ENCODE data around the gene ARHGEF7. TPM values are rescaled to one million over a fixed set of nuclear protein-coding genes. Genes with fewer than 3 reads are reported as not detected.

Gene ARHGEF7
- total RNA-seq, 2 experiments from 2014 or later: 78.9 to 82.0 TPM

DNA sequence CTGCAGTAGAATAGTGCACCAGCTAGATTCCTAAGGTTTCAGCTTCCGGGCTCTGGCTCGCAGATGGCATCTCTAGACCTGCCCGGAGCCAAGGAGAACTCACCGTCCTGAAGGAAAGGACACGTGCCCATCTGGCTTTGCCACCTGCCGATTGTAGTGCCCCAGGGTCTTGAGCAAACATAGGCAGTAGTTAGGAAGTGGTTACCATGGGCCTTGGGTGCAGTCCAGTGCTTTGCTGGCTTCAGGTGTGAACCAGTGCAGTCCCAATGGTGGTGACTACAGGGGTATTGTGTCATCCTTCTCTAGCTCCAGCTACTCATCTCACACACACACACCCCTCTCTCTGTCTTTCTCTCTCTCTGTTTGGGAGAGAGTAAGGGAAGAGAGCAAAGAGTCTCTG, 143.9 kb downstream of the ARHGEF7 start:
- H3K27me3 Mint-ChIP-seq: no peaks in the 10 kb centered on the region
- H3K4me1 Mint-ChIP-seq: peaks cover 4% of the 10 kb centered on the region
- peaks cover 61% of the 10 kb centered on the region for H3K36me3 Mint-ChIP-seq
- peaks cover 12% of the 10 kb centered on the region for H3K9me3 Mint-ChIP-seq
- POLR2A ChIA-PET: no interaction called here
- DNase-seq (no peak), ATAC-seq (ENCODE audit: low read depth) (no peak)
- H3K27ac Mint-ChIP-seq: no peak overlapping the region
- H3K4me3 Mint-ChIP-seq: no peak overlapping the region

DNA sequence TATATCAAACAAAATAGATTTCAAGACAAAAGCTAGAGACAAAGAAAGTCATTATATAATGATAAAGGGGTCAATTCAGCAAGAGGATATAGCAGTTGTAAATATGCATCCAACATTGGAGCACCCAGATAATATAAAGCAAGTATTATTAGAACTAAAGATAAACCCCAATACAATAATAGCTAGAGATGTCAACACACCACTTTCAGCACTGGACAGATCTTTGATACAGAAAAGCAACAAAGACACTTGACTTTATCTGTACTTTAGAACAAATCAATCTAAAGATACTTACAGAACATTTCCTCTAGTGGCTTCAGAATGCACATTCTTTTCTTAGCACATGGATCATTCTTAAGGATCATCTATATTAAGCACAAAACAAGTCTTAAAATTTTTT, 146.2 kb downstream of the ARHGEF7 start:
- ATAC-seq (ENCODE audit: low read depth) (no peak), DNase-seq (no peak)
- Mint-ChIP-seq H3K27ac (no peak overlapping the region), H3K9me3 (peaks cover 11% of the 10 kb centered on the region), H3K27me3 (no peaks in the 10 kb centered on the region), H3K4me1 (peaks cover 4% of the 10 kb centered on the region), H3K4me3 (no peak overlapping the region), H3K36me3 (peaks cover 46% of the 10 kb centered on the region)
- POLR2A ChIA-PET: no interaction called here

DNA sequence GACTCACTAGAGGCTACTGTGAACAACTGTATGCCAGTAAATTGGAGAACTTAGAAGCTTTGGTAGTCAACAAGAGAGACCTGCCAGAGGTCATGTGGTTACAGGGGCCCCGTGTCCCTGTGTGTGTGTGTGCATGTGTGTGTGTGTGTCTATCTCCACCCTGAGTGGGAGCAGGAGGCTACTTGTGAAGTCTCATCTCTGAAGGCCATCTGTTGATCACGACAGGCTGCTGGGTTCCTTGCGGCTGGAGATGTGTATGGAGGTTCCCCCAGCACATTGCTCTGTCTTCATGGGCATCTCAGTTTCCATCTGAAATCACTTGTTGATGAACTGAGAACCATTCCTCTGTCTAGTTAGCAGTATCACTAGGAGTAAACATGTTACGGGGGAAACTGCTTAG, 147.2 kb downstream of the ARHGEF7 start:
- POLR2A ChIA-PET: no interaction called here
- no peak overlapping the region for H3K4me3 Mint-ChIP-seq
- no peak for ATAC-seq (ENCODE audit: low read depth)

DNA sequence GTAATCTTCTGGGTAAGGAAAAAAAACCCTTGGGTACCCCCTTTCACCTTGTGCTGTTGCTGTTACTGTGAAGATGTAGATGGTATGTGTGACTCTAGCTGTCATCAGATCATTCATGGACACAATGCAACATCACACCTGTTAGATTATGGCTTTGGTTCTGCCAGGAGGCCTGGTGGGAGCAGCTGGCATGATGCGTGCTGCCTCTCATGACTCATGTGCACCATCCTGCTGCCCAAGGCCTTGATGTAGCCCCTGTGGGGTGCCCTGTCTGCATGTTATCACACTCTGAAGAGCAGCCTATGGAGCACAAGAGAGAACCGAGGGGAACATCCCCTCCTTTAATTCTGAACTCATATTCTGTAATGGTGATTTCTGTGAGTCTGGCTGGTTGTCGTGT, 147.6 kb downstream of the ARHGEF7 start:
- H3K36me3 Mint-ChIP-seq: peaks cover 35% of the 10 kb centered on the region
- peaks cover 2% of the 10 kb centered on the region for H3K4me1 Mint-ChIP-seq
- no peak for DNase-seq
- H3K27ac Mint-ChIP-seq: no peak overlapping the region
- POLR2A ChIA-PET: no interaction called here
- peaks cover 6% of the 10 kb centered on the region for H3K9me3 Mint-ChIP-seq
- H3K4me3 Mint-ChIP-seq: no peak overlapping the region
- H3K27me3 Mint-ChIP-seq: no peaks in the 10 kb centered on the region
- ATAC-seq (ENCODE audit: low read depth): no peak

More for the DNA sequence above, 147.2 kb downstream of the ARHGEF7 start:
- Mint-ChIP-seq H3K4me1 (peaks cover 2% of the 10 kb centered on the region), H3K9me3 (peaks cover 6% of the 10 kb centered on the region), H3K27ac (no peak overlapping the region), H3K27me3 (no peaks in the 10 kb centered on the region), H3K36me3 (peaks cover 38% of the 10 kb centered on the region)
- DNase-seq: no peak

DNA sequence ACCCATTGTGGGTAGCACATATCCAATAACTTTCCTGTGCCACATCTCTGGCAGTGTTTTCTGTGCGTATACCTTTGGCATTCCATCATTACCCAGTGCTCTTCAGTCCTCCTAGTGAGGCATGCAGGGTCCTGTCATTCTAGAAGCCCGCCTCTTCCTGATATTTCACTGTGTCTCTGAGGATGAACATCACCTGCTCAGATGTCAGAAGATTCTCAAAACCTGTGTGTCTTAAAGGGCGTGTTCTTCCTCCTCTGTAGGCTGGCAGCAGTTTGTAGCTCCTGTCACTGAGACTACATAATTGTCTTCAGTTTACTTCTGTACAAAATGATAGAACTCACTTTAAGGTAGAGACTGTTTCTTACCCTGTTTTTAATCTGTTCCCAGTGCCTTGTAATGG, 148.5 kb downstream of the ARHGEF7 start:
- peak overlapping the region; percentile 34 for H3K27ac Mint-ChIP-seq
- no peaks in the 10 kb centered on the region for H3K27me3 Mint-ChIP-seq
- POLR2A ChIA-PET: no interaction called here
- H3K4me1 Mint-ChIP-seq: peaks cover 2% of the 10 kb centered on the region
- no peak for DNase-seq
- peaks cover 6% of the 10 kb centered on the region for H3K9me3 Mint-ChIP-seq
- ATAC-seq (ENCODE audit: low read depth): no peak
- H3K36me3 Mint-ChIP-seq: peaks cover 28% of the 10 kb centered on the region
- no peak overlapping the region for H3K4me3 Mint-ChIP-seq

DNA sequence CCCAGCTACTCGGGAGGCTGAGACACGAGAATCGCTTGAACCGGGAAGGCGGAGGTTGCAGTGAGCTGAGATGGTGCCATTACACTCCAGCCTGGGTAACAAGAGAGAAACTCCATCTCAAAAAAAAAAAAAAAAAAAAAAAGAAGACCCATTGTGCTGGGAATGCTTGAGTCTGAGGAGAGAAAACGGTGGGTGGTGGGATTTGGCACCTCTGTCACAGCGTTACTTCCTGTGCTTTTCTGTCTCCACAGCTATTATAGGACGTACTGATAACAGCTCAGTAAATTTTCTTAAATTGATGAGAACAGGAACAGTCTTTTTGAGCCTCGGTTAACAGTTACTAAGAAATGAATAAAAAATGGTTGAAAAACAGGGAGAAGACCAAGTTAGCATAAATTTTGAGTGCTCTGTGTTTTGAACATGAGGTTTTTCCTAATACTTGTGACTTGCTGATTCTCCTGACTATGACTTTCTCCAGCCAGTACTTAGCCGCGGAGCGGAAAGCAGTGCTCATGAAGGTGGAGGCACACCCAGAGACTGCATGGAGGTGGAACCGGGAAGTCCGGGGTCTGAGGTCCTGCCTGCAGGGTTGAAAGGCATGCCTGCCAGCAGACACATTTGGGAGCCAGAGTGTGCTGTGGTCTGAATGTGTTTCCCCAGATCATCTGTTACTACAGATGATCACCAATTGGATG, 150.0 kb downstream of the ARHGEF7 start:
- POLR2A ChIA-PET: no interaction called here
- no peak for DNase-seq
- Mint-ChIP-seq H3K4me3 (no peak overlapping the region), H3K27ac (no peak overlapping the region), H3K27me3 (no peaks in the 10 kb centered on the region), H3K9me3 (peaks cover under 1% of the 10 kb centered on the region), H3K4me1 (peaks cover 2% of the 10 kb centered on the region), H3K36me3 (peaks cover 14% of the 10 kb centered on the region)
- ATAC-seq (ENCODE audit: low read depth): no peak

DNA sequence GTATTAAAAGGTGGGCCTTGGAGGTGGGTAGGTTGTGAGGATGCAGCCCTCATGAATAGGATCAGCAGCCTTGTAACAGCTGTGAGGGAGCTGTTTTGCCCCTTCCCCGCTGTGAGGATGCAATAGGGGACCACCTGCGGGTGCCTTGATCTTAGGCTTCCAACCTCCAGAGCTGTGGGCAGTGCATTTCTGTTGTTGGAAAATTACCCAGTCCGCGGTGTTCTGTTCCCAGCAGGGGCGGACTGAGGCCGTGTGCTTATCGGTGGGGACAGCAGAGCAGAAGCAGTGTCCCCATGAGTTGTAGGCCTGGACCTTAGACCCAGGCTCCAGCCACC, 150.6 kb downstream of the ARHGEF7 start:
- Mint-ChIP-seq H3K27me3 (no peaks in the 10 kb centered on the region), H3K4me1 (peaks cover 4% of the 10 kb centered on the region), H3K27ac (no peak overlapping the region), H3K4me3 (no peak overlapping the region), H3K36me3 (peaks cover 13% of the 10 kb centered on the region), H3K9me3 (no peaks in the 10 kb centered on the region)
- DNase-seq: no peak
- ATAC-seq (ENCODE audit: low read depth): no peak
- POLR2A ChIA-PET: no interaction called here

DNA sequence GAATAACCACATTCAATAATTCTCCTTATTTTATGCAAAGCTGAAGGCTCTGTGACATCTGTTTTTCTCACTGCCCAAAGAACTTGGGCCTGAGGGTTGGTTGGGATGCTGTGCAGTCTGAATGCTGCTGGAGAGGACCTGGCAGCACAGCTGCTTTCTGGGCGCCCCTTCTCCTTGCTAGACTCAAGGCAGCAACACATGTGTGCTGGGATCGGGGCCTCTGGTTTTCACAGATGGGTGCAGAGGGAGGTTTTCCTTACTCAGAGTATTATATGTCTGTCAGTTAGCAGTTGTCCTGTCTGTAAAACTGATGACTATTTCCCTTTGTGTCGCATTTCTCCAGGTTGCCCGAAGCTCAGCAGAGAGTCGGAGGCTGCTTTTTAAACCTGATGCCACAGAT, 152.1 kb downstream of the ARHGEF7 start:
- H3K27ac Mint-ChIP-seq: no peak overlapping the region
- no peak overlapping the region for H3K4me3 Mint-ChIP-seq
- H3K27me3 Mint-ChIP-seq: no peaks in the 10 kb centered on the region
- ATAC-seq (ENCODE audit: low read depth) (no peak), DNase-seq (no peak)
- peaks cover 2% of the 10 kb centered on the region for H3K4me1 Mint-ChIP-seq
- H3K36me3 Mint-ChIP-seq: peaks cover 8% of the 10 kb centered on the region
- no peaks in the 10 kb centered on the region for H3K9me3 Mint-ChIP-seq
- POLR2A ChIA-PET: no interaction called here

DNA sequence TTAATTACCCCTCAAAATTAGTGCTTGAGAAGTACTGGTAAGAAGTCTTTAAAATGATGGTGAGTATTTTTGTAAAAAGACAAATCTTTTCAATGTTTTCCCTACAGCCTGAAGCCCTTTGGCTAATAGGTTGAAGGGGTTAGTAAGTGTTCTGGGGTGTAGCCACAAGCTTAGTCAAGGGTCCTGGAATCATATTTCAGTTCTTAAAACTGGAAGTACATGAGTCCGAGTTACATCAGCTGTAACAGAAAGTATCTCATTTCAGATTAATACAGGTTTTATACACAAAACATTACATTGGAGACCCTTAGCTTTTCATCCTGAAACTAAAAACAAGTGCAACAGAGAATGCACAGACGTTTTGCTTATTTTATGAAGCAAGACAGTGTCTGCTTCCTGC, 152.7 kb downstream of the ARHGEF7 start:
- no peaks in the 10 kb centered on the region for H3K9me3 Mint-ChIP-seq
- H3K36me3 Mint-ChIP-seq: peaks cover 8% of the 10 kb centered on the region
- H3K27ac Mint-ChIP-seq: no peak overlapping the region
- peaks cover 2% of the 10 kb centered on the region for H3K4me1 Mint-ChIP-seq
- H3K4me3 Mint-ChIP-seq: no peak overlapping the region
- ATAC-seq (ENCODE audit: low read depth) (no peak), DNase-seq (no peak)
- POLR2A ChIA-PET: no interaction called here
- H3K27me3 Mint-ChIP-seq: no peaks in the 10 kb centered on the region

DNA sequence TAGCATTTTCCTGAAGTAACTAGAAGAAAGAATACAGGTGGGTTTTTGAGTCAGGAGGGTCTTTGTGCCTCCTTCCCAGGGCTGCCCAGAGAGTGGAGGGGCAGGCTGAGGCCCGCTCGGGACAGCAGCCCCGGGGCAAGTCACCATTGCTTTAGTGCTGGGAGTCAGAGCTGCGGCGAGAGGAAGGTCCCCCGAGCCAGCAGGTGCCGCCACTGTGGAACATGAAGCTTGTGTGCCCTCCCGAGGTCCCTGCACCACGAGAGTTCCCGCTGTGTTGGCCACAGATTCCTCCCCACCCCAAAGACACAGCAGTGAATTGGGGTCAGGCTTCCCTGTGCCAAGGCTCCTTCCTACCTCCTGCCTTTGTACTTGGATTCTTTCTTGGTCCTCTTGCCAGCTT, 154.4 kb downstream of the ARHGEF7 start:
- POLR2A ChIA-PET: no interaction called here
- ATAC-seq (ENCODE audit: low read depth): no peak
- H3K27me3 Mint-ChIP-seq: no peaks in the 10 kb centered on the region

DNA sequence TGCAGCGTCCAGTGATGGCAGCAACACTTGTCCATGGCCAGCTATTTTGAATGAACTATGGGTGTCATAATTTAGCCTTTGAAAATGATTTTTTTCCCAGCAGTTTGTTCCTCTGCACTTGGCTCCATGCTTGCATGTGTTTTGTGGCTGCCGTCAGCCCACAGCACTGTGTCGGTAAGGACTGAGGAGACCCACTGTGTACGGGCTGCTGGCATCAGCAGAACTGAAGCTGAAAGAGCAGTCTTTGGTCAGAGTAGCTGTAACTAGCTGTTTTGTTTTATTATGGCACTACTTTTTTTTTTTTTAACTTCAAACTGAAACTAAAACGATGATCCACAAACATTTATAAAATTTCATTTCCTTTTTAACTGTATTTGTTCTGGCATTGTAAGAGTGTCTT, 155.0 kb downstream of the ARHGEF7 start:
- Mint-ChIP-seq H3K27me3 (no peaks in the 10 kb centered on the region), H3K36me3 (peaks cover 8% of the 10 kb centered on the region)

More for the DNA sequence above, 154.4 kb downstream of the ARHGEF7 start:
- Mint-ChIP-seq H3K4me3 (no peak overlapping the region), H3K36me3 (peaks cover 8% of the 10 kb centered on the region), H3K9me3 (no peaks in the 10 kb centered on the region), H3K27ac (no peak overlapping the region), H3K4me1 (peaks cover 2% of the 10 kb centered on the region)
- no peak for DNase-seq

DNA sequence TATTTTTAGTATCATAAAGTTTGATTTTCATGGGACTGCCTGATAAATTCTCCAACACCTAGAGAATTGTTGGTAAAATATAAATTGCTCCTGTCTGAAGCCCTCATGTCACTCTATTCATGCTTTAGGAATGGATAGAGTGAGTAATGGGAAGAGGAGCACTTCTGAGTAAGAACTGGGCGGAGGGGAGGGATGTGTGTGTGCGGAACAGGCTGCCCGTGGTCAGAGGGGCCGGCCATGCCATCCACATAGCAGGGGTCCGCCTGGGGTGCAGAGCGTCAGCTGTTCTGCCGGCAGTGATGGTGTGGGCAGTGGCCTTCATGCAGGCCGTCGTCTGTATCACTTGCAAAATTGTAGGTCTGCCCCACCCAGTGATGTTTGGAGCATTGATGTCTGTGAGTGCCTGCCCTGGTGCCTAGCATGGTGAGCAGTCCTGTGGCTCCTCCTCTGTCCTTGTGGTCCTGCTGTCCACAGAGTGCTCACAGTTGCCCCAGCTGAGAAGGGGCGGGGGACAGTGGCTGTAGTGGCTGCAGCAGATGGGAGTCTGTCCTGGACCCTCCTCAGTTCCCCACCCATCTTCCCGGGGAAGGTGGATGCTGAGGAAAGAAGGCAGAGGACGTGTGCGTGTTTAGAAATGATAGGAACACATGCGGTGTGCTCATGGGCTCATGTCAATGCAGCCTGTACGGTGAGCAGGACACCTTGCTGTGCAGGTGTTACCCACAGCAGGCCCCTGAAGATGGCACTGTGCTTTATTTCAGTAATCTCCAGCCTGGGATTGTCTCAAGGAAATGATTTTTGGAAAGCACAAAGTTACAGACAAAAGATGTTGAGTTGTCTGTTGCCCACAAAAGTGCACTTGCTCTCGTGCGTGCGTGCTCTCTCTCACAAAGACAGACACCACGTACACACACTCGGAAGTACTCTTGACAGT, 155.9 kb downstream of the ARHGEF7 start:
- Mint-ChIP-seq H3K4me3 (no peak overlapping the region), H3K27ac (peak overlapping the region; percentile 26), H3K27me3 (no peaks in the 10 kb centered on the region), H3K36me3 (peaks cover 11% of the 10 kb centered on the region), H3K4me1 (peaks cover 4% of the 10 kb centered on the region), H3K9me3 (no peaks in the 10 kb centered on the region)
- no peak for DNase-seq
- ATAC-seq (ENCODE audit: low read depth): no peak
- POLR2A ChIA-PET: no interaction called here

More for the DNA sequence above, 155.0 kb downstream of the ARHGEF7 start:
- no peak overlapping the region for H3K4me3 Mint-ChIP-seq
- no peak overlapping the region for H3K27ac Mint-ChIP-seq
- H3K4me1 Mint-ChIP-seq: peaks cover 2% of the 10 kb centered on the region
- DNase-seq (no peak), ATAC-seq (ENCODE audit: low read depth) (no peak)
- POLR2A ChIA-PET: no interaction called here
- H3K9me3 Mint-ChIP-seq: no peaks in the 10 kb centered on the region

DNA sequence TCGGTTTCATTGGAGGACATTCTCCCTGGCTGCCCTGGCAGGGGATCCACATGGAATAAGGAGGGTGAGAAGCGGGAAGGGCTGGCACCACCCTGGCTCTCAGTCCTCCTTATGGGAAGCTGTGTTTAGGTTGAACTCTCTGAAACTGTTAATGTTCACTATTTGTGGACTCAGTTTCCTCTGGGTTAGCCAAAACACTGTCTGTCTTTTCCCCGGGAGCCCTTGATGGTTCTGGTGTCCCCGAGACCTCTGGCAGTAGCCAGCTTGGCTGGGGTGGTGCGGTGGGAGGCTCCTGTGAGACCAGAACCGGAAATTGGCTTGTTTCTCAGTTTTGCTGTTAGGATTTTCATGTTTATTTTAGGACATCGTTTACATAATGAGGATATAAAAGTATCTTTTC, 157.0 kb downstream of the ARHGEF7 start:
- Mint-ChIP-seq H3K4me3 (no peak overlapping the region), H3K36me3 (peaks cover 11% of the 10 kb centered on the region), H3K9me3 (no peaks in the 10 kb centered on the region), H3K4me1 (peaks cover 4% of the 10 kb centered on the region), H3K27ac (no peak overlapping the region), H3K27me3 (no peaks in the 10 kb centered on the region)
- POLR2A ChIA-PET: no interaction called here
- no peak for DNase-seq
- ATAC-seq (ENCODE audit: low read depth): no peak

DNA sequence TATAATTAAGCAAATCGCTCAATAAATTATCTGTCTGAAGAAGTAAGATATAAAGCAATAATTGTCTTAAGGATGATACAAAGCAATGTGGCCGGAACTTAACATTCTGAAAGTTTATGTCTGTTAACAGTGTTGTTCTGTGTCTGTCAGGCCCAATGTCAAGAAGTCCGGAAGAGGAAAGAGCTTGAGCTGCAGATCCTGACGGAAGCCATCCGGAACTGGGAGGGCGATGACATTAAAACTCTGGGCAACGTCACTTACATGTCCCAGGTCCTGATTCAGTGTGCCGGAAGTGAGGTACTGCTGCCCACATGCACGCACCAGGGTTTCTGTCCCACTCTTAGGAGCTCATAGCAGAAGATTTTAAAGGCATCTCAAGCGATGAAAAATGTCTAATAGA, 160.3 kb downstream of the ARHGEF7 start:
- POLR2A ChIA-PET: no interaction called here
- peaks cover 11% of the 10 kb centered on the region for H3K36me3 Mint-ChIP-seq
- H3K9me3 Mint-ChIP-seq: no peaks in the 10 kb centered on the region
- ATAC-seq (ENCODE audit: low read depth) (no peak), DNase-seq (no peak)
- no peak overlapping the region for H3K4me3 Mint-ChIP-seq
- no peaks in the 10 kb centered on the region for H3K27me3 Mint-ChIP-seq
- no peak overlapping the region for H3K27ac Mint-ChIP-seq
- peaks cover 6% of the 10 kb centered on the region for H3K4me1 Mint-ChIP-seq

Measured in activated naive CD8-positive, alpha-beta T cell treated with anti-CD3 and anti-CD28 coated beads, Interleukin-2, amount 10 ng/mL, durations not matched to agents 7 days and 5 days (primary cell).